Ectodermal cell (in vitro differentiated cells): ENCODE data around the gene KIRREL3.
"Not testable (repeated sequence)": the region's sequence is repeated elsewhere in the genome, so short reads cannot be mapped to it uniquely, and the experiment has no call there.

ENCODE experiments used
- H3K27ac ChIP-seq: 2 replicates; pipeline ENCODE4 v1.7.0; 2013; ENCODE audit warnings: mild to moderate bottlenecking, low read depth, low read length; ENCODE audit not compliant: insufficient read depth, poor library complexity, severe bottlenecking
- H3K27me3 ChIP-seq: 2 replicates; pipeline ENCODE4 v1.7.0; 2013; ENCODE audit warnings: mild to moderate bottlenecking, low read length; ENCODE audit not compliant: insufficient read depth, control insufficient read depth, poor library complexity, severe bottlenecking
- H3K36me3 ChIP-seq: one replicate; pipeline ENCODE4 v1.7.0; 2013; ENCODE audit warnings: low read length; ENCODE audit not compliant: control insufficient read depth, insufficient read depth
- H3K4me1 ChIP-seq: one replicate; pipeline ENCODE4 v1.7.0; 2013; ENCODE audit warnings: low read length; ENCODE audit not compliant: control insufficient read depth, insufficient read depth
- H3K4me3 ChIP-seq: 2 replicates; pipeline ENCODE4 v1.7.0; 2013; ENCODE audit warnings: low read depth, low read length, control low read depth; ENCODE audit not compliant: insufficient read depth
- H3K9me3 ChIP-seq: 2 replicates; pipeline ENCODE4 v1.7.0; 2013; ENCODE audit warnings: mild to moderate bottlenecking, low read length, moderate library complexity; ENCODE audit not compliant: control insufficient read depth
- WGBS, 2 experiments: methylation state at CpG; one replicate each; pipeline ENCODE4 v1.1.7; 2013; ENCODE audit warnings: missing lambda C conversion rate in 2 of 2; 5-methylcytosine and 5-hydroxymethylcytosine counted together

The KIRREL3 gene

DNA sequence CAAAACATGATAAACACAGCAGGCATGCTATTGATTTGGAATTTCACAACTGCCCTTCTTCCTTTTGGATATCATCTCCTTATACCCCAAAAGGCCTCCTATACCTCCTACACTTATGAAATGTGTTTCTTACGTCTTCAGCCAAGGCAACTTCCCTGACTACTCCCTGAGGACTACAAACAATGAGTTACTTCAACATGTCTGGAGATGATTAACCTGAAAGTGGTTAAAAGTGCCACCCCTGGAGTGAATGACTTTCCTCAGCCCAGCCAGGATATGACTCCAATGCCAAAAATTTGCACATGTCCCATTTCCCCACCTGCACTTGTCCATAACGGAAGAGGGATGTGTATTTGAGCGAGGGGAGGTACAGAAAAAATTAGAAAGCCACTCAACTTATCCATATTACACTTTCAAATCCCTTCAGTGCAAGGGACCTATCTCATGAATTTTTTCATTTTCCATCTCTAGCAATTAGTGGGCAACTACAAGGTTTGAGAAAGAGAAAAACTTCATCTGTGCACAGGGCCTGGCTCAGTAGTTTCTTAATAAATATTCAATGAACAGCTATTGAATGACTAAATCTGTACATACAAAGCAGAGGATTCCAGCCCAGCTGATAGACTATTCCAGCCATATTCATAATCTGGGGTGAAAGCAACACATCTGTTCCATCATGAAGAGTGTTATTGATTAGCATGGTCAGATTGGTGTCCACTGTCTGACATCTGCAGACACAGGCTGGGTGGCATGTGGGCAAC, 36.8 kb downstream of the KIRREL3 start:
- H3K27me3 ChIP-seq, result no peaks in the 10 kb centered on the region
- H3K36me3 ChIP-seq, result no peaks in the 10 kb centered on the region
- WGBS, 2 experiments, result 79 to 95% methylated on average over 3 of the region's 3 CpGs
- no peak overlapping the region for H3K4me3 ChIP-seq
- H3K27ac ChIP-seq, result no peak overlapping the region
- no peaks in the 10 kb centered on the region for H3K4me1 ChIP-seq
- H3K9me3 ChIP-seq, result no peaks in the 10 kb centered on the region

DNA sequence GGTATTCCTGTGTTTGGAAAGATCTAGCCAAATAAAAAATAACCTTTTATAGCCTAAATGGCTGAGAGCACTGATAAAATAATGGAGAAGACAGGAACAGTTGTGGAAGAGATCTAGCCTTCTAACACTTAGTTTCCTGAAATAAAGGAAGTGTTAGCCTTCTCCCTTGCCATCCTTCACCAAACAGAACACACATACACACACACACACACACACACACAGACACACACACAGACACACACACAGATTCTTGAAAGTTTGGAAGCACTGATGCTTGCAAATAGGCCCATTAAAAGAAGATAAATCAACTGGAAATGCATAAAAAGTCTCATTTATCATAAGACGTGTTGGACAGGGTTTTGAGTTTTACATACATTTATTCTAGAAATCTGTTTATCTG, 37.5 kb downstream of the KIRREL3 start:
- H3K36me3 ChIP-seq, result no peaks in the 10 kb centered on the region
- H3K4me1 ChIP-seq, result no peaks in the 10 kb centered on the region
- H3K4me3 ChIP-seq, result no peak overlapping the region
- H3K27me3 ChIP-seq, result no peaks in the 10 kb centered on the region
- 33 to 50% methylated on average over 1 of the region's 1 CpG for WGBS, 2 experiments
- H3K27ac ChIP-seq, result no peak overlapping the region
- no peaks in the 10 kb centered on the region for H3K9me3 ChIP-seq

- Histone ChIP-seq H3K27me3 (no peaks in the 10 kb centered on the region), H3K4me3 (no peak overlapping the region), H3K27ac (no peak overlapping the region), H3K4me1 (peaks cover under 1% of the 10 kb centered on the region), H3K36me3 (no peaks in the 10 kb centered on the region), H3K9me3 (no peaks in the 10 kb centered on the region)
- 92% methylated on average over 4 of the region's 4 CpGs for WGBS, 2 experiments
Observed at GRCh38 chr11:126959700-126960099, 40.9 kb downstream of the KIRREL3 start.

DNA sequence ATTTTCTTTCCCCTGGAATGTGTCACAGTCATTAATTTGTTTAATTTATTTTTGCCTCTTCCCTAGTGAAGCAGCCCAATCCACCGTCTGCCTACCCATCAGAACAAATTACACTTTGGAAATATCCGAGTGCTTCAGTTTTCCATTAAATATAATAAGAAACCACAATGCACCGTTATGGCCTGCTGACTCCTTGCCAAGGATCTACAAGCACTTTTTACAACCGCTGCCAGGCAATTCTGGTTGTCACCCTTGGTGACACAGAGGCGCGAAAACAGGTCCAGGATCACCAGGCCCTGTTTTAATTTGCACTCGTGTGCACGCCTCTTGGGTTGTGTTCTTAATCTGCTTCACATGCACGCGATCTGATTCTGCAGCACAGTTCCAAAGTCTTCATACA, 43.9 kb downstream of the KIRREL3 start:
- WGBS, 2 experiments, result 85 to 86% methylated on average over 10 of the region's 10 CpGs
- Histone ChIP-seq H3K4me1 (peaks cover 8% of the 10 kb centered on the region), H3K27me3 (no peaks in the 10 kb centered on the region), H3K36me3 (no peaks in the 10 kb centered on the region), H3K27ac (no peak overlapping the region), H3K4me3 (no peak overlapping the region), H3K9me3 (no peaks in the 10 kb centered on the region)

- WGBS, 2 experiments, result 92 to 100% methylated on average over 2 of the region's 2 CpGs
- not testable (repeated sequence) for H3K27ac ChIP-seq, H3K27me3 ChIP-seq, H3K36me3 ChIP-seq, H3K9me3 ChIP-seq, H3K4me3 ChIP-seq
- peaks cover 14% of the 10 kb centered on the region for H3K4me1 ChIP-seq
Observed at GRCh38 chr11:126952533-126952932, 48.0 kb downstream of the KIRREL3 start.

- H3K4me1 ChIP-seq, result peaks cover 14% of the 10 kb centered on the region
- H3K4me3 ChIP-seq, result no peak overlapping the region
- H3K36me3 ChIP-seq, result no peaks in the 10 kb centered on the region
- WGBS, 2 experiments, result 93 to 94% methylated on average over 3 of the region's 3 CpGs
- no peaks in the 10 kb centered on the region for H3K27me3 ChIP-seq
- H3K9me3 ChIP-seq, result no peaks in the 10 kb centered on the region
- no peak overlapping the region for H3K27ac ChIP-seq
Observed at GRCh38 chr11:126951465-126951864, 49.1 kb downstream of the KIRREL3 start.

- Histone ChIP-seq H3K4me1 (peaks cover 18% of the 10 kb centered on the region), H3K36me3 (no peaks in the 10 kb centered on the region), H3K9me3 (no peaks in the 10 kb centered on the region), H3K4me3 (no peak overlapping the region), H3K27me3 (no peaks in the 10 kb centered on the region), H3K27ac (no peak overlapping the region)
- 59 to 64% methylated on average over 6 of the region's 6 CpGs for WGBS, 2 experiments
Observed at GRCh38 chr11:126949066-126949891, 51.3 kb downstream of the KIRREL3 start.

DNA sequence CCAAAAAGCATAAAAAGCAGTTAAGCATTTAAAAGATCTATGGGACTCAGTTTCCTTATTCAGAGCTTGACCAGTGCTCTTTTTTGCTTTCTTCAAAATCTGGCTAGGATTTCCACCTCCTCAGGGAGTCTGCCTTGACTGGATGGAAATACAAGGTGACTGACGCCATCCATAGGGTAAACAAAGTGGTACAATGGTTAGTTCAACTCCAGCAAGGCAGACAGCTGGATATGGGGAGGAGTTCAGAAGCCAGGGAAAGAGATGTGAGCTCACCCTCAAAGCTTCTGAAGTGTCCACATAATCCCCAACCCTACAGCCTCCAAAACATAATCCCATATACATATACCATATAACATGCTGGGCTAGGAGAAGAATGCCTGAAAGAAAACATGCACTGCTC, 52.0 kb downstream of the KIRREL3 start:
- Histone ChIP-seq H3K4me3 (no peak overlapping the region), H3K9me3 (no peaks in the 10 kb centered on the region), H3K27ac (no peak overlapping the region), H3K36me3 (no peaks in the 10 kb centered on the region), H3K27me3 (no peaks in the 10 kb centered on the region), H3K4me1 (peaks cover 16% of the 10 kb centered on the region)
- WGBS, 2 experiments, result 67 to 81% methylated on average over 1 of the region's 1 CpG

- Histone ChIP-seq H3K4me3 (no peak overlapping the region), H3K9me3 (no peaks in the 10 kb centered on the region), H3K36me3 (no peaks in the 10 kb centered on the region), H3K27ac (no peak overlapping the region), H3K27me3 (no peaks in the 10 kb centered on the region), H3K4me1 (peaks cover 16% of the 10 kb centered on the region)
- 82 to 84% methylated on average over 3 of the region's 3 CpGs for WGBS, 2 experiments
Observed at GRCh38 chr11:126945319-126945718, 55.3 kb downstream of the KIRREL3 start.

DNA sequence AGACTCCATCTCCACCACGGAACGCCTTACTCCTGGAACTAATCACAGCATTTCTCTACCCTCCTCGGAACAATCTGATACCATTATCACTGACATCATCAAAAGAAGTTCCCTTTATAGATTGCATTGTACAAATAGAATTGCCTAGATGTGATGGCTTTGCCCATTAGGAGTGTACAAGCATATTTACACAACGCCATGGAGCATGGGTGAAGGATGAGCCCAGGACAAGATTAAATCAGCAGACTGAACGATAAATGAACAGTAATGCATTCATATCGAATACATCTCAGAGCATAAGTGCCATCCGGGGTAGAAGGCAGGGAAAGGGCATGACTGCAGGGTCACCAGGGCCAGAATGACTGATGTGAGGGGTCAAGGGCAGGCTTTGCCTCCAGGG, 57.3 kb downstream of the KIRREL3 start:
- 95 to 96% methylated on average over 7 of the region's 7 CpGs for WGBS, 2 experiments
- H3K36me3 ChIP-seq, result no peaks in the 10 kb centered on the region
- H3K27ac ChIP-seq, result no peak overlapping the region
- peaks cover 10% of the 10 kb centered on the region for H3K4me1 ChIP-seq
- H3K4me3 ChIP-seq, result no peak overlapping the region
- H3K9me3 ChIP-seq, result no peaks in the 10 kb centered on the region
- no peaks in the 10 kb centered on the region for H3K27me3 ChIP-seq
